ENCODE data around the gene SPIN2B. TPM values are rescaled to one million over a fixed set of nuclear protein-coding genes. Genes with fewer than 3 reads are reported as not detected.
"Not testable (repeated sequence)": the region's sequence is repeated elsewhere in the genome, so short reads cannot be mapped to it uniquely, and the experiment has no call there.

SPIN2B gene
- total RNA-seq, 2 donors from 2014 or later = 6.0 to 10.6 TPM

- Histone ChIP-seq H3K27ac (no peak overlapping the region), H3K36me3 (no peaks in the 10 kb centered on the region), H3K27me3 (replicated peaks; ENCODE audit: insufficient read depth) (no peaks in the 10 kb centered on the region), H3K4me3 (no peak overlapping the region), H3K9me3 (no peaks in the 10 kb centered on the region), H3K4me1 (replicated peaks) (no peaks in the 10 kb centered on the region)
- intact Hi-C loops (cut with DNase I) = no loop called here
- 98% methylated on average over 3 of the region's 3 CpGs for WGBS
- no peak for DNase-seq (ENCODE audit: low spot score)
- TF ChIP-seq POLR2AphosphoS5 (IDR thresholded peaks at IDR 0.05) = no peak
- no peak for TF ChIP-seq CTCF (IDR thresholded peaks at IDR 0.05)
Measured at GRCh38 chrX:57135287-57135686, 13.9 kb upstream of the SPIN2B start.

GRCh38 chrX:57134702-57135101, 13.4 kb upstream of the SPIN2B start:
- H3K4me1 ChIP-seq (replicated peaks) = no peaks in the 10 kb centered on the region
- TF ChIP-seq POLR2A (IDR thresholded peaks at IDR 0.05) (no peak), CTCF (IDR thresholded peaks at IDR 0.05) (no peak), POLR2AphosphoS5 (IDR thresholded peaks at IDR 0.05) (no peak)
- no peaks in the 10 kb centered on the region for H3K9me3 ChIP-seq
- 95% methylated on average over 3 of the region's 3 CpGs for WGBS
- no peak overlapping the region for H3K27ac ChIP-seq
- H3K4me3 ChIP-seq = no peak overlapping the region
- intact Hi-C loops (cut with DNase I) = no loop called here
- H3K36me3 ChIP-seq = no peaks in the 10 kb centered on the region
- no peak for DNase-seq (ENCODE audit: low spot score)
- no peaks in the 10 kb centered on the region for H3K27me3 ChIP-seq (replicated peaks; ENCODE audit: insufficient read depth)

GRCh38 chrX:57133706-57134105, 12.4 kb upstream of the SPIN2B start:
- Histone ChIP-seq H3K9me3 (no peaks in the 10 kb centered on the region), H3K27ac (no peak overlapping the region), H3K4me3 (no peak overlapping the region), H3K36me3 (no peaks in the 10 kb centered on the region), H3K4me1 (replicated peaks) (no peaks in the 10 kb centered on the region), H3K27me3 (replicated peaks; ENCODE audit: insufficient read depth) (no peaks in the 10 kb centered on the region)
- no peak for DNase-seq (ENCODE audit: low spot score)
- TF ChIP-seq CTCF (IDR thresholded peaks at IDR 0.05) = no peak
- no peak for TF ChIP-seq POLR2A (IDR thresholded peaks at IDR 0.05)
- TF ChIP-seq POLR2AphosphoS5 (IDR thresholded peaks at IDR 0.05) = no peak
- 76% methylated on average over 4 of the region's 4 CpGs for WGBS
- intact Hi-C loops (cut with DNase I) = no loop called here

- H3K27me3 ChIP-seq (replicated peaks; ENCODE audit: insufficient read depth); H3K9me3 ChIP-seq; H3K27ac ChIP-seq; H3K4me3 ChIP-seq; H3K36me3 ChIP-seq; DNase-seq (ENCODE audit: low spot score); H3K4me1 ChIP-seq (replicated peaks); intact Hi-C loops (cut with DNase I): not testable (repeated sequence)
- WGBS = 38% methylated on average over 4 of the region's 4 CpGs
Measured at GRCh38 chrX:57133284-57133683, 11.9 kb upstream of the SPIN2B start.

GRCh38 chrX:57132046-57132445, 10.7 kb upstream of the SPIN2B start:
- Histone ChIP-seq H3K4me1 (replicated peaks) (no peaks in the 10 kb centered on the region), H3K9me3 (no peaks in the 10 kb centered on the region), H3K4me3 (no peak overlapping the region), H3K27ac (no peak overlapping the region), H3K27me3 (replicated peaks; ENCODE audit: insufficient read depth) (no peaks in the 10 kb centered on the region), H3K36me3 (no peaks in the 10 kb centered on the region)
- WGBS = 95% methylated on average over 7 of the region's 7 CpGs
- no peak for DNase-seq (ENCODE audit: low spot score)
- intact Hi-C loops (cut with DNase I) = no loop called here
- TF ChIP-seq POLR2A (IDR thresholded peaks at IDR 0.05) = no peak

GRCh38 chrX:57121816-57122215, 468 bp upstream of the SPIN2B start:
- no peak for DNase-seq (ENCODE audit: low spot score)
- intact Hi-C loops (cut with DNase I) = no loop called here
- TF ChIP-seq POLR2AphosphoS5 (IDR thresholded peaks at IDR 0.05) (no peak), POLR2A (IDR thresholded peaks at IDR 0.05) (no peak), CTCF (IDR thresholded peaks at IDR 0.05) (no peak)
- H3K36me3 ChIP-seq = no peaks in the 10 kb centered on the region
- 7% methylated on average over 10 of the region's 10 CpGs for WGBS
- no peaks in the 10 kb centered on the region for H3K4me1 ChIP-seq (replicated peaks)
- peak overlapping the region; percentile 43 to 44 for H3K4me3 ChIP-seq
- H3K27me3 ChIP-seq (replicated peaks; ENCODE audit: insufficient read depth) = no peaks in the 10 kb centered on the region
- peak overlapping the region in 1 of 2 donors; percentile 63 for H3K27ac ChIP-seq
- no peaks in the 10 kb centered on the region for H3K9me3 ChIP-seq

GRCh38 chrX:57120619-57121161, 658 bp downstream of the SPIN2B start:
- Histone ChIP-seq H3K27ac (peak overlapping the region; percentile 63 to 67), H3K4me3 (peak overlapping the region; percentile 43 to 44)
- intact Hi-C loops (cut with DNase I); H3K27me3 ChIP-seq (replicated peaks; ENCODE audit: insufficient read depth); DNase-seq (ENCODE audit: low spot score); H3K36me3 ChIP-seq; H3K9me3 ChIP-seq; H3K4me1 ChIP-seq (replicated peaks): not testable (repeated sequence)
- 1% methylated on average over 11 of the region's 12 CpGs for WGBS
